Measurements from ENCODE around the gene ATP8B3. TPM values are rescaled to one million over a fixed set of nuclear protein-coding genes. Genes with fewer than 3 reads are reported as not detected.
A peak's percentile ranks its signal among the peaks of the same experiment; 100 is the strongest.

The ATP8B3 gene
- total and polyA plus RNA-seq, 8 donors, result 0.89 to 2.5 (median 1.5) TPM

DNA sequence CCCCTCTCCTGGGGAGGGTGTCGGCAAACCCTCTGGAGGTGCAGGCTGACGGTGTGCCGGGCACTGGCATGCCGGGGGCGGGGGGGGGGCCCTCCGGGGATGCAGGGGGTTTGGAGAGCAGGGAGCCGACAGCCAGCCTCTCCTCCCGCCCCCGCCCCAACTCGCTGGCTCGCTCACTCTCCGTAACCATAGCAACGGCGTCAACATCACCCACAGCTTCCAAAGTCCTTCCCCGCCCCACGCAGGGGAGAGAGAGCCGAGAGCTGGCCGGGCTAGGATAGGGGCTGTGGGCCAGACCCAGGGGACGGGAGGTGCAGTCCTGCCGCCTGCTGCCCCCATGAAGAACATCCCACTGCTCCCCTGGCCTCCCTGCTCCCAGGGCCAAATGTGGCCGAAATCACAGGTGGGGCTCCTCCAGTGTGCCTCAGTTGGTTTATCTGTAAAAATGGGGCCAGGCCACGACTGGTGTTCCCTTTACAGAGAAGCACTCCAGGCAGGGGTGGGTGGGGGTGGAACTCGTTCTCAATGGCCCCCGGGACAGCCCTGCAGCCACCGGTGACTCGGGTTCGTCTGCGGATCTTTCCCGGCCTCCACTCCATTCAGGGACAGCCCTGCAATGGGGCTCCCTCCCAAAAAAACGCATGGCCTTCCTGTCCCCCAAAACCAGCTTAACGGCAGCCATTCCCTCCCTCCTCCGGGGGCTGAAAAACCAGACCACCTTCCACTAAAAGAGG is 48.1 kb upstream of the ATP8B3 start:
- no peaks in the 10 kb centered on the region for H3K36me3 ChIP-seq
- H3K27me3 ChIP-seq, result no peaks in the 10 kb centered on the region
- H3K4me3 ChIP-seq, result peak overlapping the region in 1 of 2 donors; percentile 76
- no peak for ATAC-seq
- peak overlapping the region in 1 of 2 donors; percentile 41 for H3K27ac ChIP-seq
- H3K9me3 ChIP-seq, result no peaks in the 10 kb centered on the region
- intact Hi-C loops (cut with DNase I), result no loop called here
- peaks cover 45 to 78% of the 10 kb centered on the region in 2 donors for H3K4me1 ChIP-seq
- DNase-seq, result peak in 3 of 4 donors; percentile 63 to 93 (median 74)
- no peak for TF ChIP-seq CTCF (IDR thresholded peaks at IDR 0.05)

- H3K9me3 ChIP-seq, result no peaks in the 10 kb centered on the region
- DNase-seq (peak in 1 of 4 donors; percentile 34), ATAC-seq (no peak)
- H3K4me3 ChIP-seq, result no peak overlapping the region
- H3K27me3 ChIP-seq, result no peaks in the 10 kb centered on the region
- intact Hi-C loops (cut with DNase I), result no loop called here
- peak overlapping the region in 1 of 2 donors; percentile 41 for H3K27ac ChIP-seq
- H3K36me3 ChIP-seq, result peaks cover 0 to 2% of the 10 kb centered on the region in 2 donors
- peaks cover 50 to 81% of the 10 kb centered on the region in 2 donors for H3K4me1 ChIP-seq
- TF ChIP-seq CTCF (IDR thresholded peaks at IDR 0.05), result no peak
These were observed 47.3 kb upstream of the ATP8B3 start for GRCh38 chr19:1859331-1859781.

DNA sequence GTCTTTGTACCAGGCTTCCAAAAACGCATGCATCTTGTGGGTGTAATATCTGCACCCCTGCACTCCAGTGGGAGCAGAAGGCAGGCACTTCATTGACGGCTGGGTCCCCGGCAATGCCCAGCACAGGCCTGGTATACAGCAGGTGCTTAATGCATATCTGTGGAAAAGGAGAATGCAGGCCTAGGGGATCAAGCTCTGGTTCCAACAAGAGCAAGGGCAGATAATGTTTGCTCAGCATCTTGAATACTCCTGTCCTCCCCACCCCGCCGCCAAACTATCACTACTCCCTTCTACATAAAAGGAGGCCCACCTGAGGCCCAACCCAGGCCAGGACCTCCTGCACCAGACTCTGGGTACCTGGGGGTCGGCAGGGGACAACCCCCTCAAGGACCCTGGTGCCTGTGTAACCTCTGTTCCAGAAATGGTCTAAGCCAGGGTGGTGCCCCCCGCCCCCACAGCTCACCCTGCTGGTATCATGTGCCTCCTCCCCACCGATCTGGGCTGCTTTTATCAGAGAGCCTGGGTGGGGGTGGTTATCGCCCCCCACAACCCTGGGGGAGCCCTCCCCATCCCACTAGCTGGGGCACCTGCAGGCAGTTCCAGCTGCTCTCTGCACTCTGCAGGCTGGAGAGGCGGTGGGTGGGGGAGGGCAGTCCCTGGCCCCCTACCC is 46.5 kb upstream of the ATP8B3 start:
- Histone ChIP-seq H3K36me3 (peaks cover 0 to 7% of the 10 kb centered on the region in 2 donors), H3K4me1 (peaks cover 52 to 90% of the 10 kb centered on the region in 2 donors), H3K27ac (peak overlapping the region in 1 of 2 donors; percentile 97), H3K9me3 (no peaks in the 10 kb centered on the region), H3K4me3 (no peak overlapping the region), H3K27me3 (no peaks in the 10 kb centered on the region)
- DNase-seq, result no peak
- intact Hi-C loops (cut with DNase I), result no loop called here
- ATAC-seq, result no peak
- TF ChIP-seq CTCF (IDR thresholded peaks at IDR 0.05), result no peak

- TF ChIP-seq CTCF (IDR thresholded peaks at IDR 0.05), result no peak
- H3K9me3 ChIP-seq, result no peaks in the 10 kb centered on the region
- H3K4me1 ChIP-seq, result peaks cover 55 to 97% of the 10 kb centered on the region in 2 donors
- H3K27me3 ChIP-seq, result no peaks in the 10 kb centered on the region
- intact Hi-C loops (cut with DNase I), result no loop called here
- DNase-seq (peak in 1 of 4 donors; percentile 42), ATAC-seq (no peak)
- H3K27ac ChIP-seq, result peak overlapping the region; percentile 92 to 97
- H3K4me3 ChIP-seq, result peak overlapping the region in 1 of 2 donors; percentile 51
- peaks cover 0 to 7% of the 10 kb centered on the region in 2 donors for H3K36me3 ChIP-seq
These were observed 45.7 kb upstream of the ATP8B3 start for GRCh38 chr19:1857648-1858326.
